Ammon's horn (tissue), 1 donor: ENCODE data around the gene ANO2.

Source experiments
- DNase-seq: peaks from one replicate; pipeline ENCODE4 v3.0.0-alpha.2; 2016; ENCODE audit warnings: low spot score

The ANO2 gene

GRCh38 chr12:5945071-5946008 lies at the start of gene ANO2:
TSS of gene ANO2 (minus strand) at chr12:5945259. CDS start at chr12:5945217, 42 bp downstream.
- no peak for DNase-seq

- DNase-seq = no peak
Observed at GRCh38 chr12:5989621-5990020, 44.6 kb upstream of the ANO2 start.

- peak; percentile 89 for DNase-seq
Observed at GRCh38 chr12:5988659-5989116, 43.6 kb upstream of the ANO2 start.

GRCh38 chr12:5988088-5988487 lies 43.0 kb upstream of the ANO2 start:
- no peak for DNase-seq

- DNase-seq = no peak
Observed at GRCh38 chr12:5987573-5987972, 42.5 kb upstream of the ANO2 start.

GRCh38 chr12:5985471-5985870 lies 40.4 kb upstream of the ANO2 start:
- DNase-seq = no peak

- DNase-seq = no peak
Observed at GRCh38 chr12:5984873-5985272, 39.8 kb upstream of the ANO2 start.

GRCh38 chr12:5982106-5982505 lies 37.0 kb upstream of the ANO2 start:
- no peak for DNase-seq

GRCh38 chr12:5977556-5977955 lies 32.5 kb upstream of the ANO2 start:
- no peak for DNase-seq

- no peak for DNase-seq
Observed at GRCh38 chr12:5976711-5977110, 31.7 kb upstream of the ANO2 start.

- no peak for DNase-seq
Observed at GRCh38 chr12:5976196-5976595, 31.1 kb upstream of the ANO2 start.

GRCh38 chr12:5973461-5974115 lies 28.5 kb upstream of the ANO2 start:
- DNase-seq = no peak

- no peak for DNase-seq
Observed at GRCh38 chr12:5972387-5972786, 27.3 kb upstream of the ANO2 start.

- DNase-seq = no peak
Observed at GRCh38 chr12:5971194-5971850, 26.3 kb upstream of the ANO2 start.

- no peak for DNase-seq
Observed at GRCh38 chr12:5969974-5970690, 25.1 kb upstream of the ANO2 start.

GRCh38 chr12:5969156-5969973 lies 24.3 kb upstream of the ANO2 start:
- no peak for DNase-seq

- DNase-seq = no peak
Observed at GRCh38 chr12:5967645-5968415, 22.8 kb upstream of the ANO2 start.

- no peak for DNase-seq
Observed at GRCh38 chr12:5966486-5967095, 21.5 kb upstream of the ANO2 start.

GRCh38 chr12:5965950-5966383 lies 20.9 kb upstream of the ANO2 start:
- DNase-seq = peak; percentile 65
